ENCODE data around the gene SSTR3.

The SSTR3 gene

GRCh38 chr22:37206841-37207821 lies 5.1 kb downstream of the SSTR3 start:
- no peaks in the 10 kb centered on the region for H3K79me2 ChIP-seq (ENCODE audit: control insufficient read depth, insufficient read depth, low read length)
- no peak overlapping the region for H2BK120ac ChIP-seq (ENCODE audit: low read depth, low read length)
- H3K56ac ChIP-seq (ENCODE audit: low read length) = no peak overlapping the region
- H3K36me3 ChIP-seq (ENCODE audit: control insufficient read depth, insufficient read depth, low read length) = no peaks in the 10 kb centered on the region
- H3K4me2 ChIP-seq (ENCODE audit: low read length) = no peak overlapping the region
- H3K27ac ChIP-seq (ENCODE audit: low read depth, low read length) = no peak overlapping the region
- H2BK15ac ChIP-seq (replicated peaks; ENCODE audit: low read depth) = no peak overlapping the region
- H3K4me3 ChIP-seq (ENCODE audit: low read length) = no peak overlapping the region
- DNase-seq = no peak
- H3K4ac ChIP-seq (ENCODE audit: low read depth, low read length) = no peak overlapping the region
- no peaks in the 10 kb centered on the region for H3K4me1 ChIP-seq (ENCODE audit: control insufficient read depth, low read depth, low read length)
- WGBS (ENCODE audit: extremely low coverage, insufficient coverage, low lambda C conversion rate) = no CpG with 5 or more reads among the region's 71 CpGs
- H4K8ac ChIP-seq (ENCODE audit: low read depth, low read length) = no peak overlapping the region
- H2BK5ac ChIP-seq (ENCODE audit: low read length) = no peak overlapping the region
- H3K23ac ChIP-seq (ENCODE audit: low read length) = no peak overlapping the region
- H3K18ac ChIP-seq (ENCODE audit: low read length) = no peak overlapping the region
- H3K79me1 ChIP-seq (ENCODE audit: low read length) = no peaks in the 10 kb centered on the region
- no peak overlapping the region for H2AK5ac ChIP-seq (ENCODE audit: low read length)
- no peaks in the 10 kb centered on the region for H3K27me3 ChIP-seq (ENCODE audit: insufficient read depth, low read length, poor library complexity)
- H4K5ac ChIP-seq (ENCODE audit: low read length) = no peak overlapping the region
- no peak overlapping the region for H3K9ac ChIP-seq (ENCODE audit: low read length)

DNA sequence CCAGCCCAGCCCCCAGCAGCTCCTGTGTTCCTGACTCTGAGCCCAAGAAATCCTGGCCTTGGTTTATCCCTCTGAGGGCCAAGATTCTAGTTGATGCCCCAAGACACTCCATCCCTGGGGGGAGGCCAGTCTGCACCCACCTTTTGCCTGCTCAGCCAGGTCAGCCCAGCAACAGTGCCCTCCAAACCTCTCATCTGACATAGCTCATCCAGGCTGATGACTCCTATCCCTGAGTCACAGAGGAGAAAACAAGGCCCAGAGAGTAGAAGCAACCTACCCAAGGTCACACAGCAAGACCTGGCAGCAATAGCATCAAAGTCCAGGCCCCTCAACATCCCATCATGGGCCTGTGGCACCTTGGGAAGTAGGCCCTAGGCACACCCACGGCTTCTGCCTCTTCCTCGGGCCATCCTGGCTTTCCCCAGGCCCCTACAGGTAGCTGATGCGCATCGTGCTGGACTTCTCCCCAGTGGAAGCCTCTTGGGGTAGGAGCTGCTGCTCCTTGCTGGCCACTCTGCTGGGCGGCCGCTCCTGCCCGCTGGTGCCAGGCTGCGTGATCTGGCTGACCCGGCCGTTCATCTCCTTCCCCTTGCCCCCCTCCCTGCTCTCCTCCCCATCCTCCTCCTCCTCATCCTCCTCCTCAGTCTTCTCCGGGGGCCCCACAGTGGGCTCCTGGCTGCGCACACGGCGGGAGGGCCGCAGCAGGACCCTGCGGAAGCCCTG lies 6.0 kb downstream of the SSTR3 start:
- no peaks in the 10 kb centered on the region for H3K4me1 ChIP-seq (ENCODE audit: control insufficient read depth, low read depth, low read length)
- H3K23ac ChIP-seq (ENCODE audit: low read length) = no peak overlapping the region
- no peak overlapping the region for H3K18ac ChIP-seq (ENCODE audit: low read length)
- no peak overlapping the region for H2BK120ac ChIP-seq (ENCODE audit: low read depth, low read length)
- H2BK15ac ChIP-seq (replicated peaks; ENCODE audit: low read depth) = no peak overlapping the region
- no peak overlapping the region for H3K4me2 ChIP-seq (ENCODE audit: low read length)
- no peak overlapping the region for H4K8ac ChIP-seq (ENCODE audit: low read depth, low read length)
- H4K5ac ChIP-seq (ENCODE audit: low read length) = no peak overlapping the region
- H3K79me2 ChIP-seq (ENCODE audit: control insufficient read depth, insufficient read depth, low read length) = no peaks in the 10 kb centered on the region
- H2BK5ac ChIP-seq (ENCODE audit: low read length) = no peak overlapping the region
- no peak overlapping the region for H2AK5ac ChIP-seq (ENCODE audit: low read length)
- DNase-seq = no peak
- no peaks in the 10 kb centered on the region for H3K27me3 ChIP-seq (ENCODE audit: insufficient read depth, low read length, poor library complexity)
- H3K4me3 ChIP-seq (ENCODE audit: low read length) = no peak overlapping the region
- H3K27ac ChIP-seq (ENCODE audit: low read depth, low read length) = no peak overlapping the region
- no peak overlapping the region for H3K56ac ChIP-seq (ENCODE audit: low read length)
- no CpG with 5 or more reads among the region's 16 CpGs for WGBS (ENCODE audit: extremely low coverage, insufficient coverage, low lambda C conversion rate)
- H3K4ac ChIP-seq (ENCODE audit: low read depth, low read length) = no peak overlapping the region
- H3K79me1 ChIP-seq (ENCODE audit: low read length) = no peaks in the 10 kb centered on the region
- H3K36me3 ChIP-seq (ENCODE audit: control insufficient read depth, insufficient read depth, low read length) = no peaks in the 10 kb centered on the region
- H3K9ac ChIP-seq (ENCODE audit: low read length) = no peak overlapping the region

DNA sequence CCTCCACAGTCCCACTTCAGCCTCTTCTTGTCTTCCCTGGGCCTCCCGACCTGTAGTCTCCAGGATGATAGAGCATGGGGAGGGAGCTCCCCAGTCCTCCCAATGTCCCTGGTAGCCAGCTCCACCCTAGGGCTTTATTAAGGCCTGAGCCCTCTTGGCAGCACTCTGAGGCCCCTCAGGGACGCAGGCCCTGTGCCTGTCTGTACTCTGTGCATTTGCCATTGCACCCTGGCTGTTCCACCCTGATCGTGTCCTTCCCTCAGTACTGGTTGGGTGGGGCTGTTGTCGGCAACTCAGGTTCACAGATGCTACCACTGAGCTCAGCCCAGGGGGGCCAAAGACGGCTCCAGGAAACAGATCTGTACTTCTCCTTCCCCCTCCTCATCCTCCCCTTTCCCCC lies 7.2 kb downstream of the SSTR3 start:
- Histone ChIP-seq H3K23ac (ENCODE audit: low read length) (no peak overlapping the region), H3K27ac (ENCODE audit: low read depth, low read length) (no peak overlapping the region), H3K56ac (ENCODE audit: low read length) (no peak overlapping the region), H2BK120ac (ENCODE audit: low read depth, low read length) (no peak overlapping the region), H3K4me1 (ENCODE audit: control insufficient read depth, low read depth, low read length) (no peaks in the 10 kb centered on the region), H3K27me3 (ENCODE audit: insufficient read depth, low read length, poor library complexity) (no peaks in the 10 kb centered on the region), H3K18ac (ENCODE audit: low read length) (no peak overlapping the region), H4K8ac (ENCODE audit: low read depth, low read length) (no peak overlapping the region), H3K4me2 (ENCODE audit: low read length) (no peak overlapping the region), H2AK5ac (ENCODE audit: low read length) (no peak overlapping the region), H4K5ac (ENCODE audit: low read length) (no peak overlapping the region), H2BK15ac (replicated peaks; ENCODE audit: low read depth) (no peak overlapping the region), H3K79me1 (ENCODE audit: low read length) (no peaks in the 10 kb centered on the region), H3K9ac (ENCODE audit: low read length) (no peak overlapping the region), H2BK5ac (ENCODE audit: low read length) (no peak overlapping the region), H3K4ac (ENCODE audit: low read depth, low read length) (no peak overlapping the region), H3K36me3 (ENCODE audit: control insufficient read depth, insufficient read depth, low read length) (no peaks in the 10 kb centered on the region), H3K4me3 (ENCODE audit: low read length) (no peak overlapping the region), H3K79me2 (ENCODE audit: control insufficient read depth, insufficient read depth, low read length) (no peaks in the 10 kb centered on the region)
- WGBS (ENCODE audit: extremely low coverage, insufficient coverage, low lambda C conversion rate) = no CpG with 5 or more reads among the region's 5 CpGs
- DNase-seq = no peak

DNA sequence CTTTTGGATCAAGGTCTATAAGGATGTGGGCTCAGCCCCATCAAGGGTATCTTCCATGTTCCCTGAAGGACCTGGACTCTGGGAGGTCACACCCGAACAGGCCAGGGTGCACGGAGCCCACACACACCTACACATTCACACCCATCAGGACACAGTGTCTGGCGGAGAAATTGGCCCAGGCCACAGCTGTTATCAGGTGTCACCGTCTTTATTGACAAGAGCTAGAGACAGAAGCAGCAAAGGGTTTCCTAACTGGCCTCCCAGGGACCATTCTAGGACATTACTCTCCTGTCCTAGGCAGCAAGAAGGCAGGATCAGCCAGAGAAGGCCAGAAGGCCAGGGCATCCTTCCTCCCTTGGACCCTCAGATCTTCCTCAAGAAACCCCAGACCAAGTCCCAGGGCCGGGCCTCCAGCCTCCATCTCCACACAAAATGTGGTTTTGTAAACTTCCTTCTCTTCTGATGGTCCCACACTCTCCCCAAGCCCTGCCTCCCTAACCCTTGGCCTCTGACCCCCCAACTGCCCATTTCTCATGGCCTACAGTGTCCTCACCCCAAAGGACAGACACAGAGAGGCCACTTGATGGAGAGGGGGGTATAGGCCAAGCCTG lies 8.1 kb downstream of the SSTR3 start:
- Histone ChIP-seq H2BK120ac (ENCODE audit: low read depth, low read length) (no peak overlapping the region), H2BK15ac (replicated peaks; ENCODE audit: low read depth) (no peak overlapping the region), H3K4me3 (ENCODE audit: low read length) (no peak overlapping the region), H4K8ac (ENCODE audit: low read depth, low read length) (no peak overlapping the region), H3K9ac (ENCODE audit: low read length) (no peak overlapping the region), H4K5ac (ENCODE audit: low read length) (no peak overlapping the region), H2AK5ac (ENCODE audit: low read length) (no peak overlapping the region), H3K4me1 (ENCODE audit: control insufficient read depth, low read depth, low read length) (no peaks in the 10 kb centered on the region), H3K4ac (ENCODE audit: low read depth, low read length) (no peak overlapping the region), H2BK5ac (ENCODE audit: low read length) (no peak overlapping the region), H3K56ac (ENCODE audit: low read length) (no peak overlapping the region), H3K36me3 (ENCODE audit: control insufficient read depth, insufficient read depth, low read length) (no peaks in the 10 kb centered on the region), H3K79me2 (ENCODE audit: control insufficient read depth, insufficient read depth, low read length) (no peaks in the 10 kb centered on the region), H3K18ac (ENCODE audit: low read length) (no peak overlapping the region), H3K27ac (ENCODE audit: low read depth, low read length) (no peak overlapping the region), H3K4me2 (ENCODE audit: low read length) (no peak overlapping the region), H3K23ac (ENCODE audit: low read length) (no peak overlapping the region), H3K79me1 (ENCODE audit: low read length) (no peaks in the 10 kb centered on the region), H3K27me3 (ENCODE audit: insufficient read depth, low read length, poor library complexity) (no peaks in the 10 kb centered on the region)
- WGBS (ENCODE audit: extremely low coverage, insufficient coverage, low lambda C conversion rate) = no CpG with 5 or more reads among the region's 5 CpGs
- DNase-seq = no peak

- H3K36me3 ChIP-seq (ENCODE audit: control insufficient read depth, insufficient read depth, low read length) = no peaks in the 10 kb centered on the region
- no peak overlapping the region for H3K56ac ChIP-seq (ENCODE audit: low read length)
- DNase-seq = no peak
- no peak overlapping the region for H3K18ac ChIP-seq (ENCODE audit: low read length)
- no peak overlapping the region for H2BK5ac ChIP-seq (ENCODE audit: low read length)
- no peaks in the 10 kb centered on the region for H3K79me1 ChIP-seq (ENCODE audit: low read length)
- H3K27ac ChIP-seq (ENCODE audit: low read depth, low read length) = no peak overlapping the region
- H3K4me3 ChIP-seq (ENCODE audit: low read length) = no peak overlapping the region
- H2BK15ac ChIP-seq (replicated peaks; ENCODE audit: low read depth) = no peak overlapping the region
- no peak overlapping the region for H3K4me2 ChIP-seq (ENCODE audit: low read length)
- no peaks in the 10 kb centered on the region for H3K27me3 ChIP-seq (ENCODE audit: insufficient read depth, low read length, poor library complexity)
- no peak overlapping the region for H4K8ac ChIP-seq (ENCODE audit: low read depth, low read length)
- H2BK120ac ChIP-seq (ENCODE audit: low read depth, low read length) = no peak overlapping the region
- no peak overlapping the region for H4K5ac ChIP-seq (ENCODE audit: low read length)
- no peak overlapping the region for H3K4ac ChIP-seq (ENCODE audit: low read depth, low read length)
- no peak overlapping the region for H3K23ac ChIP-seq (ENCODE audit: low read length)
- H3K4me1 ChIP-seq (ENCODE audit: control insufficient read depth, low read depth, low read length) = no peaks in the 10 kb centered on the region
- no peak overlapping the region for H2AK5ac ChIP-seq (ENCODE audit: low read length)
- no peaks in the 10 kb centered on the region for H3K79me2 ChIP-seq (ENCODE audit: control insufficient read depth, insufficient read depth, low read length)
- H3K9ac ChIP-seq (ENCODE audit: low read length) = no peak overlapping the region
- WGBS (ENCODE audit: extremely low coverage, insufficient coverage, low lambda C conversion rate) = no CpG with 5 or more reads among the region's 16 CpGs
Observed at GRCh38 chr22:37203354-37204044, 8.8 kb downstream of the SSTR3 start.
